NCI-H524 treated with DMSO at 0.1 percent for 48 hours (cell line): ENCODE data around the gene QDPR.
"Not testable (repeated sequence)": the region's sequence is repeated elsewhere in the genome, so short reads cannot be mapped to it uniquely, and the experiment has no call there.

Source experiments
- DNase-seq: peaks from one replicate; lab custom pipeline; 2025; lab: John Stamatoyannopoulos, UW

The QDPR gene

DNA sequence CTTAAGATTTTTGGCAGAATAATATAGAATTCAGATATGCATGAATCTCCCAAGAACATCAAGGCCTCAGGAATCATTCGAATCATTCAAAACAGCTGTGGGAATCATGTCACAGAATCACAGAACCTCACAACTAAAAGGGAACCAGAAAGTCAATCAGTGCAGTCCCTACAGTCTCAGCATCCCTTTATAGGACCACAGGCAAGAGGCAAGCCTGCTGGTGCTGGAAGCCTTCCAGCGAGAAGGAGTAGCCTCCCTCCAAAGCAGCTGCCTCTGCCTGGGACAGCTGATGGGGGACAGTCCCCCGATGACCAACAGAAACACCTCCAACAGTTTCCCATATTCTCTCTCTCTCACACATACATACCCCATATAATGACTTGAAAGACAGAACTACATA, 20.7 kb downstream of the QDPR start:
- DNase-seq, result no peak

DNA sequence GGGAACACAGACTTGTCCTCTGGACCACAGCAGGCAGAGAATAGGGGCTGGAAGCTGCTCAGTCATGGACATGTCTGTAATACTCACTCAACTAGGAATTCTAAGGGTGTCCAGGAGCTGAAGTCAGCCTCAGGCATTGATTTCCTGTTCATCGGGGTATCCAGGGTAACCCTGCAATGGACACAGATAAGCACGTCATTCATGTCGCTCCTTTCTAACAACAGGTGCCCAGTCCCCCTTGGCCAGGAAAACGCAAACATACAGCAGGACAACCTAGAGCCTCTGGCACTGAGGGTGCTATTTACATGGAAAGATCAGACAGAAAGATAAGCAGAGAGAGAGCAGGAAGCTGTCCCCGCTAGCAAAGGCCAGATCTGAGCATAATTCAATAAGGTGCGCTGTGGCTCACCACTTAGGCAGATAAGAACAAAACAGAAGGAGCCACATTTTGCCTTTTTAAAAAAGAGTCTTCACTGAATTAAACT, 21.3 kb downstream of the QDPR start:
- no peak for DNase-seq

DNA sequence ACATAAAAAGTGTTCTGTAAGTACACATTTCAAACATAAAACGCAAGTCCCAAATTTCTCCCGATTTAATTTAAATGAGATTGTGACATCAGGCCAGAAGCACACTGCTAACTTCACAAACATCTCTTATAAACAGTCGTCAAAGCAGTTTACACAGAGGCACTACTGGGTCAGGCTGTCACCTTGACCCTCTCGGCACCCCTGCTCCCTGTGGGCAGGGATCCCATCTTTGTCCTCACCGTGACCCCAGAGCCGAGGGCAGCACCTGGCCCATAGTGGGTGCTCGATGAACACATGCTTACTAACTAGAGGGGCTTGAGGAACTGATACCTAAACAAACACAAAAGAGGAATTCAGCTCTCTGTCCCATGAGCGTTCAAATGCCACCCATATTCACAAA, 22.2 kb downstream of the QDPR start:
- no peak for DNase-seq

DNA sequence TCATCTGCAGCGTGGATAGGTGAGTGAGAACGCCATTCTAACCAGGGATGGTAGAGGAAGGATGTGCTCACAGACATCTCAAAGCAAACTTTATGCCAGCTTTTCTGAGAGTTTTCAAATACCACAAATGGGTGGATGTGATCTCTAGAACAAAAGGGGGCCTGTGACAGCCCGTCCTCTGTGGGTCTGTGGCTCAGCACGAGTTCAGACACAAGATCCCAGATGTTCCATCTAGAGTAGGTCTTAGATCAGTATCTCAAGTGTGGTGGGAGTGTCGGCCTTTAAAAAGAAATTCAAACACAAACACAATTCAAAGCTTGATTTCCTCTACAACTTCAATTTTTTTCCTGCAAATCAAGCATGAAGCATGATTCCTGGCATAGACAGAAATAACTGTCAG, 22.8 kb downstream of the QDPR start:
- no peak for DNase-seq

- DNase-seq, result no peak
These were observed 29.2 kb downstream of the QDPR start for GRCh38 chr4:17482716-17483115.

GRCh38 chr4:17480955-17481354, 30.9 kb downstream of the QDPR start:
- no peak for DNase-seq

GRCh38 chr4:17480210-17480927, 31.5 kb downstream of the QDPR start:
- no peak for DNase-seq

- no peak for DNase-seq
These were observed 34.0 kb downstream of the QDPR start for GRCh38 chr4:17477774-17478472.

GRCh38 chr4:17476853-17477252, 35.0 kb downstream of the QDPR start:
- DNase-seq, result no peak

DNA sequence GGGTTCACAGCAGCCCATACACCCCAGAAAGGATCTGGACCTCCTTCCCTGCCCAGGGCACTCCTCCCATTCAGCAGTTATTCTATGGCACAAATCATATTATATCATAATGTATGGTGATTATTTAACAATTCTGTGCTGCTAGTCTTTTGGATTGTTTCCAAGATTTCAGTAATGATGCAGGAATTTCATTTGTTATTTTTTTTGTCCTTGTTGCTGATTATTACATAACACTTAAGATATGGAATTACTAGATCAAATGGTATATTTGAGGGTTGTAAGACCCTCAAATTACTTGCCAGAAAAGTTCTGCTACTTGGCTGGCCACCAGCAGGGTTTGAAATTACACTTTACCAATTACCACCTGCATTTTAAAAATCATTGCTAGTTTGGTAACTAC, 36.4 kb downstream of the QDPR start:
- DNase-seq, result no peak

DNA sequence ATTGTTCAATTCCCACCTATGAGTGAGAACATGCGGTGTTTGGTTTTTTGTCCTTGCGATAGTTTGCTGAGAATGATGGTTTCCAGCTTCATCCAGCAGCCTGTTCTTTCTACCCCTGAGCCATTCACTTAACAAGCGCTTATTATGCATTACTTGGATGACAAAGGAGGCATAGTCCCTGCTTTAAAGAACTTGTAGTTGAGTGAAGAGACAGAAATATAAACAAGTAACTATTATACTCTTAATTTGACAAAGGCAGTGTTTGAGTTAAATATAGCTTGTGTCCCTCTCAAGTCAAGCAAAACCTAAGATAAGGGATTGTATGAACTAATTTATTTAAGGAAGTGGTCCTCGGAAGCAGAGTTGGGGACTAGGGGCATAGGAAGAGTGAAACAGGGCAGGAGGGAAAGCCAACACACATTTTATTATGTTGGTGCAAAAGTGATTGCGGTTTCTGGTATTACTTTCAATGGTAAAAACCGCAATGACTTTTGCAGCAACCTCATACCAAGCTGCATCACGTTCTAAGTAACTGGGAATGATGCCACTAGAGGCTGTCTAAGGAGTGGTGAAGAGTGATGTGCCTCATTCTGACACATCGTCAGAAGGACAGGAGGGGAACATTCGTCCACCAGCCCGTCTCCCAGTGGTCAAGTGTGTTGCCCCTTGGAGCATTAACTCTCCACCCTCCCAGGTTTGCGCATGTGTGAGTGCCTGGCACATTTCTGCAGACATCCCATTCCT, 41.8 kb downstream of the QDPR start:
- DNase-seq, result no peak

- DNase-seq, result no peak
These were observed 43.2 kb downstream of the QDPR start for GRCh38 chr4:17468619-17469221.

- DNase-seq, result no peak
These were observed 48.3 kb downstream of the QDPR start for GRCh38 chr4:17463606-17464005.

DNA sequence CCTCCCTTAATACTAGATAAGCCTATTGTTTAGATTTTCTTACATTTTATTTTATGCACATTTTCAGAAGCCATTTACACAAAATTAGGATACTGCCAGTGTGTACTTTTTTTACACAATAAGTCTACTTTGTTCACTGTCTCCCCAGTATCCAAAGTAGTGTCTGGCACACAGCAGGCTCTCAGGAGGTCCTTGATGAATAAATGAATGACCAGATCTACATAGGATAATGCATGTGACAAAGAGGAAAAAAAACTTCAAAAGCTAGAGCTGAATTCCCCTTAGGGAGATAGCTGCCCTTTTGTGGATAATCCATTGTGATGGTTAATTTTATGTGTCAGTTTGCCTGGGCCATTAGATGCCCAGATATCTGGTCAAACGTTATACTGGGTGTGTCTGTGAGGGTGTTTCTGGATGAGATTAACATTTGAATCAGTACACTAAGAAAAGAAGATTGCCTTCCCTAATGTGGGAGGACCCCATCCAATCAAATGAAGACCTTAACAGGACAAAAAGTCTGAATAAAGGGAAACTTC, 61.6 kb downstream of the QDPR start:
- no peak for DNase-seq

- no peak for DNase-seq
These were observed 63.2 kb downstream of the QDPR start for GRCh38 chr4:17448689-17449088.

GRCh38 chr4:17447675-17448298, 64.1 kb downstream of the QDPR start:
- DNase-seq, result peak; percentile 8

DNA sequence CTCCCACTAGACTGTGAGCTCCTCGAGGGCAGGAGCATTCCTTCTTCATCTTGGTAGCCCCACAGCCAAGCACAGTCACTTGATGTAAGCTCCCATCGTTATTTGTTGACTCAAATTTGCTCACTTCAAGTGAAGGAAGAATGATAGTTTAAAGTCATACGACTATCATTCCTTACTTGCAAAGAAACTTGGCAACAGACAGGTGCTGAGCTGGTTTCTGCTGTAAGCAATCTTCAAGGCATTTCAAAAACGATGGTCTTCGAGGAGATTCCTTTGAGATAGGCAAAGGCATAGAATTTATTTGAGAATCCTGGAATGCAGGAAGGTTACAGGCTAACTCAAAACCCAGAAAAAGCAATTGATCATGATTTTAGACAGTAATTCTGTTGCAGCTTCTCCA, 64.8 kb downstream of the QDPR start:
- no peak for DNase-seq

- DNase-seq, result not testable (repeated sequence)
These were observed 69.4 kb downstream of the QDPR start for GRCh38 chr4:17442477-17442876.

DNA sequence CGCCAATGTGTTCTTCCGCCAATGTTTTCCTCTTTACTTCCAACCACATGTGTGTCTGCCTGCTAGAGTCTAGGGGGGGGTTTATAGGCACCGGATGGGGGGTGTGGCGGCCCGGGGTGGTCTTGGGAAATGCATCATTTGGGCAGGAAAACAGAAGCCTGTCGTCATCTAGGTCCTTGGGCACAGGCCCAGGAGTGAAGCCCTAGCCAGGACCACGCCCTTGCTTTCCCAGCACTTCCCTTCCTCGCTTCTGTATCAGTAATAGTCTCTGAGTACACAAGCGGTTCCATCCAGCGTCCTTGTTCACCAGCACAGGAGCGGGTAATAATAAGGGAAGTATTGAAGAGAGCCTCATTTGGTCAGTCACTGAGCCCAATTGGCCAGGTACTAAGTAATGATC, 74.5 kb downstream of the QDPR start:
- no peak for DNase-seq

- no peak for DNase-seq
These were observed 75.2 kb downstream of the QDPR start for GRCh38 chr4:17436750-17437090.
